ENCODE measurements around the gene MRPL44.

DNA sequence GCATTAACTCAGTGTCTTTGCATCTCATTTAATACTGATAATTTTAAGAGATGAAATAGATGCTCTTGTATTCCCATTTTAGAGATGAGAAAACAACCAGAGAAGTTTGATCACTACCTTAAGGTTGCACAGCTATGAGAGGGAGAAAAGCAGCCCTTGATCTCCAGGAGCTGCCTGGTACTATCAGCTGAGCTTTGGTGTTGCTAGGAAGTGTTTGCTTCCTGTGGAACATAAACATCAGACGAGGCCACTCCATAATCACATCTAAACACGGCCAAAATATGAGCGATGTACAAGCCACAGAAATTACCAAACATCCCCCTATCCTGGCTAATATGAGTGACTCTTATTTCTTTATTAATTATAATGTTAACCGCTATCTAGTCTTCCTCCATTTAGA is 11.5 kb upstream of the MRPL44 start:
- TF ChIP-seq TAF1 (IDR thresholded peaks at IDR 0.05; ENCODE audit: borderline replicate concordance, insufficient read depth, low read length) (no peak), POLR2AphosphoS5 (IDR thresholded peaks at IDR 0.05; ENCODE audit: low read depth, low read length) (no peak), FOXP2 (optimal IDR thresholded peaks at IDR 0.05; ENCODE audit: borderline replicate concordance, extremely low read depth, extremely low read length, insufficient read depth) (no peak)
- TF ChIP-seq, protein P1, sequence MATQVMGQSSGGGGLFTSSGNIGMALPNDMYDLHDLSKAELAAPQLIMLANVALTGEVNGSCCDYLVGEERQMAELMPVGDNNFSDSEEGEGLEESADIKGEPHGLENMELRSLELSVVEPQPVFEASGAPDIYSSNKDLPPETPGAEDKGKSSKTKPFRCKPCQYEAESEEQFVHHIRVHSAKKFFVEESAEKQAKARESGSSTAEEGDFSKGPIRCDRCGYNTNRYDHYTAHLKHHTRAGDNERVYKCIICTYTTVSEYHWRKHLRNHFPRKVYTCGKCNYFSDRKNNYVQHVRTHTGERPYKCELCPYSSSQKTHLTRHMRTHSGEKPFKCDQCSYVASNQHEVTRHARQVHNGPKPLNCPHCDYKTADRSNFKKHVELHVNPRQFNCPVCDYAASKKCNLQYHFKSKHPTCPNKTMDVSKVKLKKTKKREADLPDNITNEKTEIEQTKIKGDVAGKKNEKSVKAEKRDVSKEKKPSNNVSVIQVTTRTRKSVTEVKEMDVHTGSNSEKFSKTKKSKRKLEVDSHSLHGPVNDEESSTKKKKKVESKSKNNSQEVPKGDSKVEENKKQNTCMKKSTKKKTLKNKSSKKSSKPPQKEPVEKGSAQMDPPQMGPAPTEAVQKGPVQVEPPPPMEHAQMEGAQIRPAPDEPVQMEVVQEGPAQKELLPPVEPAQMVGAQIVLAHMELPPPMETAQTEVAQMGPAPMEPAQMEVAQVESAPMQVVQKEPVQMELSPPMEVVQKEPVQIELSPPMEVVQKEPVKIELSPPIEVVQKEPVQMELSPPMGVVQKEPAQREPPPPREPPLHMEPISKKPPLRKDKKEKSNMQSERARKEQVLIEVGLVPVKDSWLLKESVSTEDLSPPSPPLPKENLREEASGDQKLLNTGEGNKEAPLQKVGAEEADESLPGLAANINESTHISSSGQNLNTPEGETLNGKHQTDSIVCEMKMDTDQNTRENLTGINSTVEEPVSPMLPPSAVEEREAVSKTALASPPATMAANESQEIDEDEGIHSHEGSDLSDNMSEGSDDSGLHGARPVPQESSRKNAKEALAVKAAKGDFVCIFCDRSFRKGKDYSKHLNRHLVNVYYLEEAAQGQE (IDR thresholded peaks at IDR 0.05; ENCODE audit: insufficient read depth in 1 of 2, low read depth in 2 of 2, low read length in 2 of 2): no peak
